C4-2B (cell line): ENCODE measurements around the gene SCD.

Experiments
- CTCF ChIP-seq: fragments of 450-650 bp; conservative IDR thresholded peaks from 2 replicates; pipeline ENCODE4 v1.5.1; 2017; ENCODE audit warnings: mild to moderate bottlenecking
- ZFX ChIP-seq: fragments of 450-650 bp; IDR thresholded peaks from 2 replicates; pipeline ENCODE4 v1.6.1; 2017

DNA sequence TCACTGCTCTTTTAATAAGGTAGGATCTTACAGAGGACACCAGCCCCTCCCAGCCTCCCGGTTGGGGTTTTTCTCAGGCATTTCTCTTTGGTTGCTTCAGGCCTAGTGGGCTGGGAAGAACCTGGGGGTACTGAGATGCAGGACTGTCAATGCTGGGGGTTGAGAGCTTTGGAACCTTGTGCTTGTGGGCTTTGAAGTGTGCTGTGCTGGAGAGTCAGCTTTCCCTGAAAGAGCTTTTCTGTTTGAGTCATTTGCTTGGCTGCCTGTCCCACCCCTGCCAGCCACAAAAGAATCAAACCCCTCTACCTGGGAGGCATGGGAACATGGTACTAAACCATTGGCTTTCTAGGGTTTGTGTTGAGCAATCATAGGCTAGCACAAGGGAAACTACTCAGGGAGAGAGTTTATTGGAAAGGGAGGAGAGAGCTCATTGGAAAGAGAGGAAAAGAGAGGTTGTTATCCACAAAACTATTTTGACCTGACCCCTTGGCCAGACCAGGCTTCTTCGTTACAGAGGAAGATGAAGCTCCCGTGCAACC, 1.4 kb downstream of the SCD start:
- no peak for TF ChIP-seq CTCF
- no peak for TF ChIP-seq ZFX
